GM19395 (cell line): ENCODE data around the gene PLGRKT.
"Not testable (repeated sequence)": the region's sequence is repeated elsewhere in the genome, so short reads cannot be mapped to it uniquely, and the experiment has no call there.

ENCODE experiments used
- ATAC-seq: cut with Tn5 transposase; IDR thresholded peaks from one replicate; pipeline ENCODE4 v1.9.1; 2021; ENCODE audit warnings: mild to moderate bottlenecking, moderate library complexity; ENCODE audit not compliant: unreplicated experiment

PLGRKT gene

DNA sequence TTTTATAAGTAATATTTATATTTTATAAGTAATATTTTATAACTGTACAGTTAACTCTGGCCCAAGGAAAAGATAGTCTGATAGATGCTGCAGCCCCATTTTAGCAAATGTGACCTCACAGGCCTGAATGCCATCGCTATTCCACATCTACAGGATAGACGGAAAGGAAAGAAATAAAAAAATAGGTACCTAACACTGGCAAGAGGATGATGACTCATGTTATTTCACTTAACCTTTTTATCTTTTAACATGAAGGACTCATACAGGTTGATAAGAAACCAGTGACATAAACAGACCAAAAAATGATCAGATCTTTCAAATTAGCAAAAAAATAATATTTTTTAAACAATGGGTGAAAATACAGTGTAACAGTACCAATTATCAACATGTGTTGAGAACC, 15.3 kb upstream of the PLGRKT start:
- no peak for ATAC-seq

DNA sequence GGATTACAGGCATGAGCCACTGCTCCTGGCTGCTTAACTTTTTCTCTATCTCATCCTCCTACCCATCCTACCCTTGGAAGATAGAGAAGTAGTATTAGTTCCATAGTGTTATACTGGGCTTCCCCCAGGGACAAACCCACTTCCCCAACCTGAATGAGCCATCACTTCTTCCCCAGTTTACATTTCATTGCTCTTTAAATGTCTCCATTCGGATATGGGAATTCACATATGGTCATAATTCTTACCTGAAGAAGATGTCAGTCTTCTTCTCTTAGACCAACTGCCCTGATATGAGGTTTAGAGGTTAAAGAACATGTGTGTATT, 14.5 kb upstream of the PLGRKT start:
- ATAC-seq: no peak

GRCh38 chr9:5450359-5451091, 12.8 kb upstream of the PLGRKT start, which contains the start of gene CD274:
Gene CD274 (plus strand): TSS chr9:5450542. CDS start chr9:5456114, 5,572 bp downstream.
- peak; percentile 55 for ATAC-seq

DNA sequence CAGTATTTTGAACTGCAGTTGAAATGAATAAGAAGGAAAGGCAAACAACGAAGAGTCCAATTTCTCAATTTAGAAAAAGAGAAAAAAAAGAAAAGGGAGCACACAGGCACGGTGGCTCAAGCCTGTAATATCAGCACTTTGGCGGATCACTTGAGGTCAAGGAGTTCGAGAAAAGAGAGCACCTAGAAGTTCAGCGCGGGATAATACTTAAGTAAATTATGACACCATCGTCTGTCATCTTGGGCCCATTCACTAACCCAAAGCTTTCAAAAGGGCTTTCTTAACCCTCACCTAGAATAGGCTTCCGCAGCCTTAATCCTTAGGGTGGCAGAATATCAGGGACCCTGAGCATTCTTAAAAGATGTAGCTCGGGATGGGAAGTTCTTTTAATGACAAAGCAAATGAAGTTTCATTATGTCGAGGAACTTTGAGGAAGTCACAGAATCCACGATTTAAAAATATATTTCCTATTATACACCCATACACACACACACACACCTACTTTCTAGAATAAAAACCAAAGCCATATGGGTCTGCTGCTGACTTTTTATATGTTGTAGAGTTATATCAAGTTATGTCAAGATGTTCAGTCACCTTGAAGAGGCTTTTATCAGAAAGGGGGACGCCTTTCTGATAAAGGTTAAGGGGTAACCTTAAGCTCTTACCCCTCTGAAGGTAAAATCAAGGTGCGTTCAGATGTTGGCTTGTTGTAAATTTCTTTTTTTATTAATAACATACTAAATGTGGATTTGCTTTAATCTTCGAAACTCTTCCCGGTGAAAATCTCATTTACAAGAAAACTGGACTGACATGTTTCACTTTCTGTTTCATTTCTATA, 12.0 kb upstream of the PLGRKT start:
- ATAC-seq: no peak

GRCh38 chr9:5448461-5449435, 11.0 kb upstream of the PLGRKT start:
- ATAC-seq: no peak

- ATAC-seq: no peak
Measured at GRCh38 chr9:5448016-5448415, 10.3 kb upstream of the PLGRKT start.

DNA sequence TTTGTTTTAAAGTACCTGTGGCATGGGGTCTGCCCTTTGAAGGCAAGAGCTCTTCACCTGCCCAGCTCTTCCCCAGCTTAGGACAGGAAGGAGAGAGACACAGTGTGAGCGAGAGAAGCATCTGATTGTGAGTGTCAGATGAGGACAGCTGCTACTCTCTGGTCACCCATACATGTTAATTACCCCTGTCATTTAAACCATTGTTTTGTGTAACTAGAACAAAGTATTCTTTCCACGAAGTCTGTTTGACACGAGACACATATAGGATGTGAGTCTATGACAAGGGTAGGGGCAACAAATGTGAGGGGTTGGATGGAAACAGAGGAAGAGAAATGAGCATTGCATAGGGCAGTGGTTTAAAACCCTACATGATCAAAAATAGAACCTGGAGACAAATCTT, 9.6 kb upstream of the PLGRKT start:
- ATAC-seq: no peak

DNA sequence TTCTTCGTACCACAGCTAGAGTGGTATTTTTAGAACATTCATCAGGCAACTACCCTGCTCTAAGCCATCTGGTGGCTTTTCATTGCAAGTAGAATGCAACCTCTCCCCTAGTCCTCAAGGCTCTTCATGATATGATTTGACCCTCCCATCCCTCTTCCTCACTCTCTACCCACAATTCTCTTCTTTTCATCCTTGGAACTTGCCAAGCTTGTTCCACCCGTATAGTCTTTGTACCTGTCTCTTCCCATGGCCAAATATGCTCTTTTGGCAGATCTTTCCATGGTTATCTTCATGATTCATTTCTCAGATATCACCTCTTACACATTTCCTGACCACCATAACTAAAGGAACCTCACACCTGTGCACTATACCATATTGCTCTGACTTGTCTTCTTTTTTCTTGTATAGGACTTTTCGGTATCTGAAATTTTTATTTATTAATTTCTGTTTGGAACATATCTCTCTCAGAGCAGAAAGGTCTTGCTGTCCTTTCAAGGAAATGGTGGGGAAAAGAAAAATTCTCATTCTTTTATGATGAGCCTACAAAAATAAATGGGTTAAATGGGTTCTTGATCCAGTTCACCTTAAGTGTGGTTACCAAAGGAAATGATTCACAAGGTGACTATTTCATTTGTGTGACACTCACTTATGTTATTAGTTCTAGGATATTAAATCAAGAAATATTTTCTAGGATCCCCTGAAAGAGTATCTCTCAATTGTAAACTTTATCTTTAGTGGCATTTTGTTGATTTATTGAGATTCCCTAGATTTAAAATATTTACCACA, 8.9 kb upstream of the PLGRKT start:
- no peak for ATAC-seq

DNA sequence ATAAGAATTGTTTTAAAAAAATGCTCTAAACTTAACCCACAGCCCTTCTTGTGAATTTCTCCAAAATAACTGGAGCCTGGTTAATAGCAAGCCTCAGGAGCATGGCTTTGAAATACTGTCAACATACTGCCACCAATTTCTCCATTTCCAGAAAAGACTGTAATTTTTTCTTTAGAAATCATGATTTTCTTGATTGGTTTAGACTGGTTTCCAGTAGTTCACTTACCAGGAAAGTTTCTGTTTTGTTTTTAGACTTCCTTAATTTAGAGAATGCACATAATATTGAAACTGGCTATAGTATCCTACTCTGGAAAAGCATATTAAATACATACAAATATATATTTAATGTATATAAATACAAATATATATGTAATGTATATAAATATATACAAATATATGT, 8.2 kb upstream of the PLGRKT start:
- no peak for ATAC-seq

- ATAC-seq: not testable (repeated sequence)
Measured at GRCh38 chr9:5445096-5445495, 7.4 kb upstream of the PLGRKT start.

DNA sequence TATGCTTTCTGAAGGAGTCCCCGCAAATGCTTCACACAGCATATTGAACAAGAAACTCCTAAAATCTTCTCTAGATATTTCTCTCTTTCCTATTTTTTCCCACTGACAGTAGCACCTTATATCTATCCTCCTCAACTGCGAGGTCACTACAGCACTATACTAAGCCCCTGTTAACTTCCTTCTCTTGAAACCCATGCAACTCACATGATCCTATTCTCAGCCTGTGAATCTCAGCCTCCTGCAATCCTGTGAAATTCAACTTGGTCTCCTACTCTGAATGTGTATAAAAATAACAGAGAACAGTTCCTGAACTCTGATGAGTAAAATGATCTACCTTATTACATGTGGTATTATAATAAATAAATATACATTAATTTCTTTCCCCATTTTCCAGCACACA, 6.1 kb upstream of the PLGRKT start:
- ATAC-seq: no peak

- no peak for ATAC-seq
Measured at GRCh38 chr9:5442400-5443011, 4.8 kb upstream of the PLGRKT start.

- no peak for ATAC-seq
Measured at GRCh38 chr9:5441043-5441442, 3.3 kb upstream of the PLGRKT start.

DNA sequence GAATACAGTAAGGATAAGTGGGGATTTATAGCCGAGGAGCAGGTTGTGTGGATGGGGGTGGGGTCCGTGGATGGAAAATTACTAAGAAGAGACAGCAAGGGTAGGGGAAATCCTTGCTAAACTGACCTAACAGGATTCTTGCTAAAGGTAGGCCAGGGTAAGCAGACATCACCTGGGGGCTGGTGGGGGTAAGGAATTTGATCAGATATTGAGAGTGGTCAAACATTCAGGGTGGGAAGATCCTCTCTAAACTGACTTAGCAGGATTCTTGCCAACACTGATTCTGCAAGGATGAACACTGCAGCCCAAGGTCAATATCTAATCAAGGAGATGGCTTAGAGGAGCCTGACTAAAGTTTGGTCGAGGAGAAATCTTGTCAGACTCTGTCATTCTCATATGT, 2.7 kb upstream of the PLGRKT start:
- ATAC-seq: no peak

- peak; percentile 65 for ATAC-seq
Measured at GRCh38 chr9:5438301-5439162, 807 bp upstream of the PLGRKT start.

GRCh38 chr9:5436441-5436840, 1.3 kb downstream of the PLGRKT start:
- no peak for ATAC-seq

DNA sequence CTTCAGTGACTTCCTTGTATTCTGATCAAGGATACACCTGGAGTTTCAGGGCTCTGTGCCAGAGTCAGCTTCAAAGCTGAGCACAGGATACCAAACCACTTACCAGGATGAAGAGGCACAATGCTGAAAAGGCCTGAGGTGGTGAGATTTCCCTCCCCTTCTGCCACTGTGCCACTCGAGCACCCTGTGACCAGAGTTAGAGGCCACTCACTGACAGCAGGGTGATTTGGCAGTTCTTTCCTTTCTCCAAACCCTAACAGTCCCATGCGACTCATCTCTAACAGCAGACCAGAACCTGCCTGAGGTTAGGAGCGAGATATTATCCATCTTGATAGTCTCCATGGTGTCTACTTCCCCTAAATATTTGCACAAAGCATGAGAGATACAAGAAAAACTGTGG, 1.8 kb downstream of the PLGRKT start:
- no peak for ATAC-seq

GRCh38 chr9:5433841-5434810, 3.6 kb downstream of the PLGRKT start:
- not testable (repeated sequence) for ATAC-seq
